HEK293 (cell line): ENCODE measurements around the gene METTL17.

Experiments
- ZFP37 ChIP-seq: fragments of 450-650 bp; formaldehyde crosslinking; IDR thresholded peaks from 2 replicates; pipeline ENCODE4 v1.5.1; 2016; ENCODE audit warnings: missing biosample characterization, missing genetic modification characterization
- ZFP41 ChIP-seq: fragments of 450-650 bp; formaldehyde crosslinking; IDR thresholded peaks from 2 replicates; pipeline ENCODE4 v1.5.1; 2016; ENCODE audit warnings: missing biosample characterization, missing genetic modification characterization, borderline replicate concordance
- ZNF175 ChIP-seq: fragments of 450-650 bp; formaldehyde crosslinking; IDR thresholded peaks from 2 replicates; pipeline ENCODE4 v1.5.1; 2016; ENCODE audit warnings: missing biosample characterization, missing genetic modification characterization
- ZNF274 ChIP-seq, 2 experiments: fragments of 200-500 bp in 1 of 2; fragments of 450-650 bp in 1 of 2; sonication (Bioruptor generic) in 1 of 2; formaldehyde crosslinking in 1 of 2; IDR thresholded peaks; 2 replicates each; pipeline versions ENCODE4 v1.5.1 to v1.6.1; 2014 to 2016; ENCODE audit warnings: borderline replicate concordance in 1 of 2, inconsistent platforms in 1 of 2, low read length in 1 of 2, missing biosample characterization in 1 of 2, missing genetic modification characterization in 1 of 2
- ZNF350 ChIP-seq: fragments of 450-650 bp; formaldehyde crosslinking; IDR thresholded peaks from 2 replicates; pipeline ENCODE4 v1.5.0; 2017; ENCODE audit warnings: missing biosample characterization, mild to moderate bottlenecking, missing genetic modification characterization
- ZNF366 ChIP-seq: fragments of 450-650 bp; formaldehyde crosslinking; conservative IDR thresholded peaks from 2 replicates; pipeline ENCODE4 v1.5.1; 2016; ENCODE audit warnings: missing biosample characterization, missing genetic modification characterization
- TF ChIP-seq, protein P1 (sequence below): IDR thresholded peaks from 2 replicates; pipeline ENCODE4 v1.6.1; 2011; ENCODE audit warnings: mild to moderate bottlenecking, low read depth, low read length, borderline replicate concordance
- TF ChIP-seq, protein P2 (sequence below): fragments of 450-650 bp; formaldehyde crosslinking; IDR thresholded peaks from 2 replicates; pipeline ENCODE4 v1.5.1; 2016; ENCODE audit warnings: missing biosample characterization, missing genetic modification characterization

DNA sequence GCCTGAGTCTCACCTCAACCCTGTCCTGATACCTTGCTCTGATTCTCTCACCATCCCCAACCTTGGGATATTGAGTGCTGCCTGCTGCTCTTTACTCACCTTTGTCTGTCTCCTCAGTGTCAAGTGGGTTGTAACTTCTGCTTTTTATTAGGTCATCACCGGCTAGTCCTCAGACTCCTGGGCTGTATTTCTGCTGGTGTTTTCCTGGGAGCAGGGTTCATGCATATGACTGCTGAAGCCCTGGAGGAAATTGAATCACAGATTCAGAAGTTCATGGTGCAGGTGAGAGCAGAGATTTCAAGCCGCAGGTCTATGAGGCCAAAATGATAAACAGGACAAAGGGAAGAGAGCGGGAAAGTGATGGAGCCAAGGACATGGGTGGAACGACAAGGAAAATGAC, 9.8 kb downstream of the METTL17 start:
- TF ChIP-seq ZNF350 = no peak
- TF ChIP-seq ZNF366 (tag by site-specific recombination) = no peak
- TF ChIP-seq, protein P1, sequence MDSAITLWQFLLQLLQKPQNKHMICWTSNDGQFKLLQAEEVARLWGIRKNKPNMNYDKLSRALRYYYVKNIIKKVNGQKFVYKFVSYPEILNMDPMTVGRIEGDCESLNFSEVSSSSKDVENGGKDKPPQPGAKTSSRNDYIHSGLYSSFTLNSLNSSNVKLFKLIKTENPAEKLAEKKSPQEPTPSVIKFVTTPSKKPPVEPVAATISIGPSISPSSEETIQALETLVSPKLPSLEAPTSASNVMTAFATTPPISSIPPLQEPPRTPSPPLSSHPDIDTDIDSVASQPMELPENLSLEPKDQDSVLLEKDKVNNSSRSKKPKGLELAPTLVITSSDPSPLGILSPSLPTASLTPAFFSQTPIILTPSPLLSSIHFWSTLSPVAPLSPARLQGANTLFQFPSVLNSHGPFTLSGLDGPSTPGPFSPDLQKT = no peak
- TF ChIP-seq, protein P2, sequence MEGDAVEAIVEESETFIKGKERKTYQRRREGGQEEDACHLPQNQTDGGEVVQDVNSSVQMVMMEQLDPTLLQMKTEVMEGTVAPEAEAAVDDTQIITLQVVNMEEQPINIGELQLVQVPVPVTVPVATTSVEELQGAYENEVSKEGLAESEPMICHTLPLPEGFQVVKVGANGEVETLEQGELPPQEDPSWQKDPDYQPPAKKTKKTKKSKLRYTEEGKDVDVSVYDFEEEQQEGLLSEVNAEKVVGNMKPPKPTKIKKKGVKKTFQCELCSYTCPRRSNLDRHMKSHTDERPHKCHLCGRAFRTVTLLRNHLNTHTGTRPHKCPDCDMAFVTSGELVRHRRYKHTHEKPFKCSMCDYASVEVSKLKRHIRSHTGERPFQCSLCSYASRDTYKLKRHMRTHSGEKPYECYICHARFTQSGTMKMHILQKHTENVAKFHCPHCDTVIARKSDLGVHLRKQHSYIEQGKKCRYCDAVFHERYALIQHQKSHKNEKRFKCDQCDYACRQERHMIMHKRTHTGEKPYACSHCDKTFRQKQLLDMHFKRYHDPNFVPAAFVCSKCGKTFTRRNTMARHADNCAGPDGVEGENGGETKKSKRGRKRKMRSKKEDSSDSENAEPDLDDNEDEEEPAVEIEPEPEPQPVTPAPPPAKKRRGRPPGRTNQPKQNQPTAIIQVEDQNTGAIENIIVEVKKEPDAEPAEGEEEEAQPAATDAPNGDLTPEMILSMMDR (tag by site-specific recombination) = no peak
- TF ChIP-seq ZFP41 (tag by site-specific recombination) = no peak
- no peak for TF ChIP-seq ZFP37
- no peak for TF ChIP-seq ZNF175 (tag by site-specific recombination)
- no peak for TF ChIP-seq ZNF274 (IDR thresholded peaks at IDR 0.05; ENCODE audit: low read length)
- no peak for TF ChIP-seq ZNF274 (tag by site-specific recombination; IDR thresholded peaks at IDR 0.05; ENCODE audit: borderline replicate concordance)
